ENCODE data around the gene NXF1. TPM values are rescaled to one million over a fixed set of nuclear protein-coding genes. Genes with fewer than 3 reads are reported as not detected.

The NXF1 gene
- total and polyA plus RNA-seq, 10 of the 15 experiments (the other 5 are each of a cell fraction or from before 2014, with no cell fraction given): 20.7 to 84.9 (median 40.6) TPM

- no peak for FAIRE-seq
- Histone ChIP-seq H3K36me3 (ENCODE audit: control insufficient read depth in 2 of 2, insufficient read depth in 2 of 2, low read length in 1 of 2) (peaks cover 8 to 10% of the 10 kb centered on the region in 2 experiments), H2AFZ (ENCODE audit: control insufficient read depth, low read depth, low read length) (no peak overlapping the region), H3K27me3 (replicated peaks in 1 of 2; ENCODE audit: control insufficient read depth in 2 of 2, insufficient read depth in 2 of 2, low read length in 1 of 2) (no peaks in the 10 kb centered on the region), H3K4me1 (ENCODE audit: control insufficient read depth, insufficient read depth, low read length) (peaks cover 11% of the 10 kb centered on the region), H3K9ac (ENCODE audit: control insufficient read depth, insufficient read depth, low read length) (no peak overlapping the region), H4K20me1 (ENCODE audit: control insufficient read depth, insufficient read depth) (no peaks in the 10 kb centered on the region), H3K4me2 (ENCODE audit: control insufficient read depth, insufficient read depth) (peak overlapping the region; percentile 95), H3K79me2 (ENCODE audit: control insufficient read depth, insufficient read depth, low read length) (peaks cover 42% of the 10 kb centered on the region), H3K4me3 (no peak overlapping the region), H3K9me3 (replicated peaks; ENCODE audit: control insufficient read depth, insufficient read depth, low read length) (no peaks in the 10 kb centered on the region), H3K27ac (ENCODE audit: control insufficient read depth, insufficient read depth) (no peak overlapping the region)
- ChIA-PET SMC1A (ENCODE audit: uncharacterized antibody, unreplicated experiment) (interaction anchor here (1.2 to 2.9 kb wide), 5 partner anchors 51 to 95 kb away, joined by 3 to 12 read pairs (median 3); partner anchors contain the start of gene WDR74), CTCF (interaction anchor here (1.0 to 6.6 kb wide), 7 partner anchors 15 to 92 kb away, joined by 3 to 131 read pairs (median 8); partner anchors contain the start of genes HNRNPUL2, SLC3A2, TAF6L and TTC9C), RAD21 (ENCODE audit: unreplicated experiment) (interaction anchor here (0.8 to 3.8 kb wide), 3 partner anchors 17 to 74 kb away, joined by 3 to 57 read pairs (median 3); partner anchors contain the start of gene TAF6L), POLR2A (interaction anchor here (0.6 to 6.0 kb wide), 17 partner anchors 12 to 1838 kb away, joined by 3 to 53 read pairs (median 5); partner anchors contain the start of genes HNRNPUL2, NXF1, SLC3A2 and STX5)
- in situ Hi-C loops (cut with MboI) (no loop called here), intact Hi-C loops (cut with micrococcal nuclease; ENCODE audit: unreplicated experiment) (loop anchor here (5.0 kb wide), 1 partner anchor 93 kb away; the partner anchor contains the start of gene SLC3A2)
- no peak for ATAC-seq
- no peak for TF ChIP-seq REST (IDR thresholded peaks at IDR 0.05; ENCODE audit: low read depth, low read length)
- no peak for TF ChIP-seq NR2C2 (IDR thresholded peaks at IDR 0.05; ENCODE audit: borderline replicate concordance, control insufficient read depth, insufficient read length, low read depth)
- no peak for TF ChIP-seq IKZF2 (IDR thresholded peaks at IDR 0.05)
- no peak for TF ChIP-seq LARP7 (IDR thresholded peaks at IDR 0.05)
- TF ChIP-seq ZNF24 (IDR thresholded peaks at IDR 0.05): no peak
- no peak for TF ChIP-seq ASH2L (IDR thresholded peaks at IDR 0.05; ENCODE audit: borderline replicate concordance, low read depth)
- no peak for TF ChIP-seq YBX1 (IDR thresholded peaks at IDR 0.05)
- BruUV-seq (replicated peaks): no TSS peak
- WGBS (ENCODE audit: insufficient coverage, insufficient replicate concordance, low lambda C conversion rate, missing lambda C conversion rate): 79% methylated on average over 5 of the region's 5 CpGs
- DNase-seq (ENCODE audit: low read depth, low spot score): no peak
These were observed 16.2 kb downstream of the NXF1 start for GRCh38 chr11:62788991-62789390.
